Measurements from ENCODE around the gene NDST3.

NDST3 gene

GRCh38 chr4:118034053-118034785, at the start of gene NDST3:
NDST3 (plus strand) TSS chr4:118034486; CDS start chr4:118053911, 19,425 bp downstream.
- peak; percentile 50 for DNase-seq

DNA sequence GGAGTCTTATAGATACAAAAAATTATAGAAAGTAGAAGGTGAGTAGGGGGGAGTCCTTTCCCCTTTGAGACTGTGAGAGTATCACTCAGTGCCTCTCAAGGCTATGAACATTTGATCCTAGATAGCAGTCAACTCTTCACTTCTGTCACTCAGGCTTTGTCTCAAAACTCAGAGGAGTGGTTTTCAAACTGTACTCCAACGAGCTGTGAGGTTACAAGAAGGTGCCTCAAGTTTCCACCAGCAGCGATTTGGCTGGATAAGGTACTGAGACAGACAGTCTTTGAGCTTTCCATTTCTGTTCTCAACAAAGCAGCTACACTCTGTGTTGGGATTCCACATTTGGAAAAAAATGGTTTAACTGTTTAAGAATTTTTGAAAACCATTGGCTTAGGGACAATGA, 48.0 kb upstream of the NDST3 start:
- DNase-seq: no peak

- peak; percentile 22 for DNase-seq
Observed at GRCh38 chr4:117987464-117987863, 46.8 kb upstream of the NDST3 start.

- no peak for DNase-seq
Observed at GRCh38 chr4:117996891-117997290, 37.4 kb upstream of the NDST3 start.

- DNase-seq: no peak
Observed at GRCh38 chr4:118004088-118004487, 30.2 kb upstream of the NDST3 start.

- no peak for DNase-seq
Observed at GRCh38 chr4:118005883-118006282, 28.4 kb upstream of the NDST3 start.

GRCh38 chr4:118012142-118012541, 22.1 kb upstream of the NDST3 start:
- no peak for DNase-seq

- DNase-seq: no peak
Observed at GRCh38 chr4:118014831-118015230, 19.5 kb upstream of the NDST3 start.

DNA sequence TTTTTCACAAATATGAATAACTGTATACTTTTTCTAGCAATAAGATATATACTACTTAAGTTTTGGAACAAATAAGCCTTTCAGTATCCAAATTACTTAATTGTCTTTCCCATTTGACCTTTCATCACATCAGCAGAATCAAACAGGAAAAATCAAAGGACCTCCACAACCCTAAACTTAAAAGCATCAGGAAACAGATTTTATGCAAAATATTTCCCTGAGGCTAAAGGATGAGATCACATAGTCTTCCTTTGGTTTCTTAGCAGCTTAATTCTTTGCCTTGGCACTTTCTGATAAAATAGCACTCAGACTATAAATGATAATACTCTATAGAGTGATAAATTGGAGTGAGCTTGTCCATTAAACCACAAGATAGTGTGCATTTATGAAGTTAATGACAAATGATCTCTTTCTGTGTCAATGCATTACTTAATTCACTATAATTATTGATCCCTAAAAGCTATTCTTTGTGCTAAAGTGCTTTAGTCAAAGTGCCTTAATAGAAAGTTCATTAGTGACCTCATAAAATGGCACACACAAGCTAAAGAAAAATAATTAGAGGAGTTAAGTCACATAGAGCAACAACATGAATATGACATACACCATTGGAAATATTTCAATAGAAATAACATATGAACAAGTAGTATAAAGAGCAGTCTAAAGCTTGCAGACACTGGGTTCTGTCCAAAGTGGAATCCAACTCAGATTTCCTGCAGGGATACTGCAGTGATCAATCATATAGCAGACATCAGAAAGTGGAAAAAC, 15.7 kb upstream of the NDST3 start:
- DNase-seq: no peak

- DNase-seq: no peak
Observed at GRCh38 chr4:118026806-118027205, 7.5 kb upstream of the NDST3 start.

DNA sequence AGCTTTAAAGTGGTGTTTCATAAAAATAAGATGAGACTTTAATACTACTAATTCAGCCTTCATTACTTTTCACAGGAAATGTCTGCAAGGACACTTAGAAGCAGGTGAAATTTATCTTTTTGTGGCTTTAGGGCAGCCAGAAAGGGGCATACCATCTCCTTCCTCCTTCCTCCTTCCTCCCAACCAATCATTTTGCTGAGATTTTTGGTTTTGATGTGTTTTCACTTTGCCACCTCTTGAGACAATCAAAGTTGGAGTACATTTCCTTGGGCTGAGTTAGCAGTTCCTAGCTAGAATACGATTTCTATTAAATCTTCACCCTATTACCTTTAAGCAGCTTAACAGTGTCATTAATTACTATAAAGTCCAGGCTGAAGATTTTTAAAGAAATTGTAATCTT, 5.1 kb upstream of the NDST3 start:
- no peak for DNase-seq

- no peak for DNase-seq
Observed at GRCh38 chr4:118032691-118033090, 1.6 kb upstream of the NDST3 start.

DNA sequence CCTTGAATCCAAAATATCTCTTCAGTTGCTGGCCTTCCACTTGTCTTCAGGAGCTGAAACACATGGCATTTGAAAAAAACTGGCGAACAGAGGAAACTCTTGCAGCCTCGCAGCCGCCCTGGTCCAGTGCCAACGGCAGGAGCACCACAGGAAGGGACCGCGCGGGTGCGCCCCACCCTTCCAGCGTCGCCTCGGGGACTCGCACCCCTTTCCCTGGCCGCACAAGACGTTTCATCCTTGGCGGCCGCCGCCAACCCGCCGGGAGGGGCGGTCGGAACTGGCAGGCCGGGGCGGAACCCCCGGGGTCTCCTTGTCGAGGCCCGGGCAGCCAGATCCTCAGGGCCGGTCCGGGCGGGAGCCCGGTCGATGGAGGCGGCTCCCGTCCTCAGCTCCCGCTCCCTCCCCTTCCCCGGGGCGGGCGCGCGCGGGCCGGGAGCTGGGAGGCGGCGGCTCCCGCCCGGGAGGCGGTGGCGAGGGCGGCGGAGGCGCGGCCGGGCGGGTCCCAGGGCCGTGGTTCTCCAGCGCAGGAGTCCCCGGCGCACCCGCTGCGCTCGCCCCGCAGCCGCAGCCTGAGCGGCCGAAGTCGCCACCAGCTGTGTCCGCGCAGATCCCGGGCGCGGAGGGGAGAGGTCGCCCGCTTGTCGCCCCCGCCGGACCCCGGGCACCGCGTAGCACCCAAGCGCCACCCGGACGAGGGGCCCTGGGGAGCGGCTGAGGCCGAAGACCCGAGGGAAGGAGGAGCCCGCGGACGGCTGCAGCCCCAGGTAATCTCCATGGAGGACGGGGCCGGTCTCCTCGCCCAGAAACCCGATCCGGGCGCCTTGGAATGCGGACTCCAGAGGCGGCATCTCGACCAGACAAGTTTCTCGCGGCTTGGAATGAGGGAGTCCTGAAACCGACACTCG, 886 bp upstream of the NDST3 start:
- peak; percentile 5 for DNase-seq

DNA sequence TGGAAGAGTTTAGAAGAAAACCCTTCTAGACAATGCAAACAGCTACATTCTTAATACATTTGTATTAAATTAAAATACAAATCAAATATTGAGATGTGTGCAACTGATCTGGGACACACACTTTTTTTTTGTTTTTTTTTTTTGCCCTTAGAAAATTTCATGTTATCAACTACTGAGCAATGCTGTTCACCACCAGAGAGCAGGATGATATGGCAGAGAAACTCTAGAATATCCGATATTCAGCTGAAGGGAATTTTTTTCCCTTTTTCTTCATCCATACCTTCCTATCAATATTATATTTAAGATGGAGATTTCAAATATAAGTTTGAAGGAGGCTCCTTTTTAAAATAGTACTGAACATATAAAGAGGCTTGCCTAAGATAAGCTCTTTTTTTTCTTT, 1.0 kb downstream of the NDST3 start:
- no peak for DNase-seq

GRCh38 chr4:118036336-118036735, 2.0 kb downstream of the NDST3 start:
- no peak for DNase-seq

DNA sequence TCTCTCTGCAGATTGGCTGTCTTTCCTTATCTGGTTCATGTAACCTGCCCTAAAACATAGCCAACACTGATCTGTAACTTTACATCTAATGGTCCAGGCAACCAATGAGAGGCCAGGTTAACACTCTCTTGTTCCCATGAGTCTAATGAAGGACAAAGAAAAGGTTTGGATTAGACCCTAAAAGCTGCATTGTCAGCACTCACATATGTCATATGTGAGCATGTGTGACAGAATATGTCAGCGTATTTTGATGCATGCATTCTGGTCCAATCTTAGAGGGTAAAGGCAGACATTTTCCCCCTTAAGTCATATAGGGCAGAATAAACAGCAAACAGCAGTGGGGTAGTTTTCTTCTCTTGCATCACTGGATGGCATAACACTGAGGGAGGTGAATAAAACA, 3.7 kb downstream of the NDST3 start:
- DNase-seq: no peak

- no peak for DNase-seq
Observed at GRCh38 chr4:118046323-118046722, 12.0 kb downstream of the NDST3 start.

DNA sequence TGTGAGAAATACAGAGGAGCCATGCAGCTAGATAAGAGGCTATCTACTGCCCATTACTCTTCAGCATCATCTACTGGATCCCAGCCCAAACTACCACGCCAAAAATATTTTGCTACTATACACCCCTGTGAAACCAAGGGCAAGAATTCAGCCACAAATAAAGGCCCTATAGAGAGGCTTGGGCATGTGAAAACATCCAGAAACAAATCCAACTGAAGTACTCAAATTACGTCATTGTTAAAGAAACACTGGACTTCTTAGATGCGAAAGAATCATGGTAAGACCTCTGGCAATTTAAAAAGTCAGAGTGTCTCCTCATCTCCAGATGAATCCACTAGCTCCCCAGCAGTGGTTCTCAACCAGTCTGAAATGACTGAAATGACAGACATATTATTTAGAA, 12.8 kb downstream of the NDST3 start:
- no peak for DNase-seq

GRCh38 chr4:118058955-118059354, 24.7 kb downstream of the NDST3 start:
- DNase-seq: no peak

GRCh38 chr4:118059397-118059796, 25.1 kb downstream of the NDST3 start:
- no peak for DNase-seq

GRCh38 chr4:118076958-118077766, 42.9 kb downstream of the NDST3 start:
- DNase-seq: peak; percentile 33

GRCh38 chr4:118077767-118078105, 43.5 kb downstream of the NDST3 start:
- no peak for DNase-seq

- DNase-seq: no peak
Observed at GRCh38 chr4:118081434-118081833, 47.1 kb downstream of the NDST3 start.
